GDM1 (cell line): Measurements from ENCODE around the gene AVEN.
"Not testable (repeated sequence)": the region's sequence is repeated elsewhere in the genome, so short reads cannot be mapped to it uniquely, and the experiment has no call there.

Experiments
- DNase-seq: peaks from one replicate; lab custom pipeline; 2025; lab: John Stamatoyannopoulos, UW

AVEN gene

DNA sequence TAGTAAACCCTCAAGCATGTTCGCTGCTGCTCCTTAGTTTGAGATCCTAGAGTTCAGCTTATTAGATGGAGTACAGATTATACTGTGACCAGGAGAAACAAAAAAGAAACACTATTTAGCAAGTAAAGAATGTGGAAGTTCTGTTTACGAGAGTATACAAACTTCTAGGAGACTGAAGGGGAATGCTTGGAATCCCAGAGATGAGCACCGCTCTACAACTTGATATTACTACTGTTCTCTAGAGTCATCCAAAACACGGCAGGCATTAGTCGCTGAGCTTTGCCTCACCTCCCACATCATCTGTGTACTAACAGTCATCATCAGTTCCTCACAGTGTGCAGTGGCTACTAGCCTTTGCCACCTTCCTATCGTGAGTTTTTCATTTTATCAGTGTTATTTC is 192.1 kb downstream of the AVEN start:
- DNase-seq, result no peak

- DNase-seq, result no peak
Measured at GRCh38 chr15:33846142-33846541, 192.9 kb downstream of the AVEN start.

DNA sequence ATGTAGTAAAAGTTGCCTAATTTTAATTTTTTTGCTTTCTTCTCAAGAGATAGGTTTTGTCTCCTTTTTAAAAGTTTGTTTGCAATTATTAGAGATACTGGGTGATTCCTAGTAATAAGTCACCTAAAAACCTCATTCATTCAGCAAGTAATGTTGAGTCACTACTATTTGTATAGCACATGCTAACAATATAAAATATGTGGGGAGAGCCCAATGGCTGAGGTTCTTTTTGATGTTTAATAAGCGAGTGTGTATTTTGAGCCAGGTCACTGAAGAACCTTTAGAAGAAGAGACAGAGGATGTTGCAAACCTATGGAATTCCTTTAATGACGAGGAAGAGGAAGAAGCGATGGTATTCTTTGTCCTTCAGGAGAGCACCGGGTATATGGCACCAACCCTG is 194.4 kb downstream of the AVEN start:
- DNase-seq, result no peak

- DNase-seq, result no peak
Measured at GRCh38 chr15:33844186-33844585, 194.8 kb downstream of the AVEN start.

GRCh38 chr15:33840615-33841014 is 198.4 kb downstream of the AVEN start:
- no peak for DNase-seq

GRCh38 chr15:33839540-33839939 is 199.5 kb downstream of the AVEN start:
- DNase-seq, result no peak

DNA sequence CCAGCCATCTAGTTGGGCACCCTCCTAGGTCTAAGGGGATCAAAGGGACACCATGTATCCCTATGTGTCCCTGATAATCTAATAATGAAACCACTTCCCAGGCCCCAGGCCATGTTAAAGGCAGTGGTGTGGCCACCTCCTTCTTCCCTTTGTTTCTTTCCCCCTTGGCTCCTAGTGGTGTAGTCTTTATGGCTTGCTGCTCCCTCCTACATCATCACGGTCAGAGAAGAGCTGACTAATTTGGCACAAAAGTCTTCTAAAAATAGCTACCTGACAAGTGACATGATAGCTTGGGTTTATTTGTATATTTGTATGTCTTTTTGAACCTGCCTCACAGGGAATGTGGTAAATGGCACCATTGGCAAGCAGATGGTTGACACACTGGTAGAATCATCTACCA is 201.7 kb downstream of the AVEN start:
- no peak for DNase-seq

- DNase-seq, result no peak
Measured at GRCh38 chr15:33834892-33835743, 203.9 kb downstream of the AVEN start.

DNA sequence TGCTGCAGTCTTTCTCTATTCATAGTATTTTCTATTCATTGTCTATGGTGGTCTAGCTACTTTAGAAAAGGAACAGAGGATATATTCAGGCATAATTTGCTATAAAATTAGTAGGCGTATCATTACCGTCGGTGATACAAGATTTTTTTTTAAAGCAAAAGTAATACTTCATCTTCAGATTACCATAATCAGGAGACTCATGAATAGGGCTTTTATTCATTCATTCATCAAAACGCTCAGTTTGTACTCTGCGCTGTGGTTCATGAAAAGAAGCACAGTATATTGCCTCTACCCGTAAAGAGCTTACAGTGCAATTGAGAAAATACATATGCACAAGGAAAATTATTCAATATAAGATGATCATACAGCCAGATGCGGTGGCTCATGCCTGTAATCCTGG is 207.4 kb downstream of the AVEN start:
- DNase-seq, result no peak

DNA sequence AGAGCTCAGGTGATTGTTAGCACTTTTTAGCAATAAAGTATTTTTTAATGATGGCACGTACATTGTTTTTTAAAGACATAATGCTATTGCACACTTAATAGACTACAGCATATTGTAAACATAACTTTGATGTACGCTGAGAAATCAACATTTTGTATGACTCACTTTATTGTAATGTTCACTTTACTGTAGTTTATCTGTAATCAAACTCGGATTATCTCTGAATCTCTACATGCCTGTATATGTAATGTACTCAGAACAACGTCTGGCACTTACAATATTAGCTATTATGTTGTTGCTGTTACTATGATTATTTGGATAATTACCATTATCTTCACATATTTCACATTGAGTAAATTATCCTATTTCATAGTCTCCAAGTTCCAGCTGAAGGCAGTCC is 208.7 kb downstream of the AVEN start:
- DNase-seq, result no peak

- DNase-seq, result no peak
Measured at GRCh38 chr15:33826201-33826600, 212.8 kb downstream of the AVEN start.

GRCh38 chr15:33825453-33825852 is 213.6 kb downstream of the AVEN start:
- no peak for DNase-seq

DNA sequence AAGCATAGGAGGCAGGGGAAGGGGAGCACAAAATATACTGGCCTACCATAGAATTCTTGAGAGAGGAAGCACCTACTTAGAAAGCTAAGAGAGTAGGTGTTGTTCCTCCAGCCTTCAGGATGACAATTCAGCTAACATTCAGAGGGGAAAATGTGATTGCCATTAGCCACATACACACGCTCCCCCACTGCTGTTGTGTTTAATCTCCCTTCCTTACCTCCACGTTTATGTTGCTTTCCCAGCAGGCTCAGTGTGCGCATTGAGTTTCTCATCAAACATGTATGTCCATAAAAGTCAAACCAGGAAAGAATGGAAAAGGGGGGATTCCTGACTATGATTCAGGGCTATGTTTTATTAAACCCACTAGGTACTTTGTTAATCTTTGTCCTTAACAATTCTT is 215.9 kb downstream of the AVEN start:
- no peak for DNase-seq

- DNase-seq, result no peak
Measured at GRCh38 chr15:33822479-33822878, 216.5 kb downstream of the AVEN start.

DNA sequence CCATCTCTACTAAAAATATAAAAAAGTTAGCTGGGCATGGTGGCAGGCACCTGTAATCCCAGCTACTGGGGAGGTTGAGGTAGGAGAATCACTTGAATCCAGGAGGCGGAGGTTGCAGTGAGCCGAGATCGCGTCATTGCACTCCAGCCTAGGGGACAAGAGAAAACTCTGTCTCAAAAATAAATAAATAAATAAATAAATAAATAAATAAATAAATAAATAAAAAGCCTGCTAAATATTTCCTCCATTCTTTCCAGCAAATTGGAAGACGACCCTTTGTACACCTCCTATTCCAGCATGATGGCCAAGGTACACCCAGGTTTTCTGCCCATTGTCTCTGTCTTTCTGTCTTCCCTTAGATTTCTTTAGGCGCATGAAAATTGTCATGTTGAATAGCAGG is 219.5 kb downstream of the AVEN start:
- DNase-seq, result not testable (repeated sequence)
